ENCODE data around the gene ZNF529. TPM values are rescaled to one million over a fixed set of nuclear protein-coding genes. Genes with fewer than 3 reads are reported as not detected.

ZNF529 gene
- polyA plus RNA-seq, 3 donors = 1.1 to 2.7 (median 1.3) TPM

- peaks cover 48 to 62% of the 10 kb centered on the region in 2 donors for H3K36me3 Mint-ChIP-seq
Observed at GRCh38 chr19:36574741-36575140, 1.6 kb upstream of the ZNF529 start.

More at GRCh38 chr19:36574741-36575140, 1.6 kb upstream of the ZNF529 start:
- no peak for DNase-seq
- TF ChIP-seq CTCF (IDR thresholded peaks at IDR 0.05) = no peak
- peaks cover 17 to 21% of the 10 kb centered on the region in 2 donors for H3K4me1 ChIP-seq (ENCODE audit: control insufficient read depth in 1 of 2, insufficient read depth in 2 of 2, low read length in 2 of 2)
- peak overlapping the region in 1 of 7 donors; percentile 5 for H3K27ac Mint-ChIP-seq
- H4K20me1 ChIP-seq (ENCODE audit: insufficient read depth, low read length) = no peaks in the 10 kb centered on the region
- H3K36me3 ChIP-seq (replicated peaks in 1 of 2; ENCODE audit: control insufficient read depth in 1 of 2, insufficient read depth in 2 of 2, low read length in 2 of 2) = peaks cover 18 to 50% of the 10 kb centered on the region in 2 donors
- intact Hi-C loops (cut with micrococcal nuclease) = loop anchor here (5.0 to 10.0 kb wide), 5 partner anchors 47 to 200 kb away; partner anchors contain the start of genes ZNF461 (in 2 of the 2), ZNF850 (in 2 of the 2), ZFP14 (in 1 of the 2) and ZNF260 (in 1 of the 2)
- H3K27ac ChIP-seq (ENCODE audit: low read depth in 1 of 2, low read length in 2 of 2) = no peak overlapping the region
- WGBS (ENCODE audit: insufficient coverage) = 100% methylated on average over 1 of the region's 2 CpGs
- H3K9ac ChIP-seq (ENCODE audit: insufficient read depth, low read length, poor library complexity, severe bottlenecking) = no peak overlapping the region
- H3K4me3 ChIP-seq (replicated peaks in 1 of 3; ENCODE audit: low read depth in 2 of 3, low read length in 3 of 3) = no peak overlapping the region
- H3K4me1 Mint-ChIP-seq = peaks cover 22% of the 10 kb centered on the region
- peaks cover 0 to 3% (median 0%) of the 10 kb centered on the region in 3 donors for H3K27me3 Mint-ChIP-seq (ENCODE audit: low read depth in 3 of 3)
- H3K4me3 Mint-ChIP-seq = no peak overlapping the region
- H3K79me2 ChIP-seq (ENCODE audit: insufficient read depth, low read length) = peaks cover 19% of the 10 kb centered on the region
- no peak overlapping the region for H2AFZ ChIP-seq (ENCODE audit: insufficient read depth, low read depth, low read length, poor library complexity, severe bottlenecking)
- peaks cover 41% of the 10 kb centered on the region in 2 donors for H3K9me3 ChIP-seq (replicated peaks in 1 of 2; ENCODE audit: control insufficient read depth in 1 of 2, insufficient read depth in 1 of 2, low read length in 2 of 2)
- H3K27me3 ChIP-seq (ENCODE audit: control insufficient read depth in 2 of 2, insufficient read depth in 2 of 2, low read length in 2 of 2) = no peaks in the 10 kb centered on the region
- H3K4me2 ChIP-seq (replicated peaks; ENCODE audit: extremely low read depth, low read length, poor library complexity, severe bottlenecking) = no peak overlapping the region
- peaks cover 24 to 68% (median 51%) of the 10 kb centered on the region in 7 donors for H3K9me3 Mint-ChIP-seq

Data from CD14-positive monocyte (primary cell).